B cell (primary cell): ENCODE results near the gene ZFPM1. TPM values are rescaled to one million over a fixed set of nuclear protein-coding genes. Genes with fewer than 3 reads are reported as not detected.
A peak's percentile ranks its signal among the peaks of the same experiment; 100 is the strongest.

ENCODE experiments used
- ATAC-seq: fragments of 200-7000 bp; cut with Tn5 transposase; one replicate; pipeline ENCODE4 v1.10.0; 2021; ENCODE audit warnings: low read depth, mild to moderate bottlenecking, moderate number of reproducible peaks, moderate library complexity
- CTCF ChIA-PET: fragments of 350-600 bp; sonication (Branson Sonifier 250); formaldehyde crosslinking; loops from one replicate; lab custom pipeline; 2021; ENCODE audit warnings: antibody characterized with exemption, inconsistent platforms; lab: Charles Lee
- POLR2A ChIA-PET: fragments of 350-600 bp; sonication (Branson Sonifier 250); formaldehyde crosslinking; loops from one replicate; lab custom pipeline; 2021; ENCODE audit warnings: antibody characterized with exemption; lab: Charles Lee
- DNase-seq: peaks from one replicate; pipeline ENCODE4 v3.0.0; 2013
- H2AFZ ChIP-seq: 2 replicates; pipeline ENCODE4 v1.6.1; 2012; ENCODE audit warnings: mild to moderate bottlenecking, low read depth, low read length; ENCODE audit not compliant: insufficient read depth, poor library complexity, severe bottlenecking
- H3K27ac ChIP-seq, 2 donors: 1 replicate in 1 of 2; 2 replicates in 1 of 2; pipeline ENCODE4 v1.5.1; 2012 to 2013; ENCODE audit warnings: low read length in 2 of 2, mild to moderate bottlenecking in 2 of 2, moderate library complexity in 1 of 2
- H3K27me3 ChIP-seq, 4 experiments: fragments of 200-600 bp in 1 of 4; sonication (generic) in 1 of 4; replicated peaks in 1 of 4; 1 replicate in 2 of 4; 2 replicates in 2 of 4; pipeline versions ENCODE4 v1.6.1 to v1.7.0; 2013 to 2016; ENCODE audit warnings: low read length in 3 of 4, mild to moderate bottlenecking in 2 of 4, mixed read lengths in 1 of 4, moderate library complexity in 1 of 4; ENCODE audit not compliant: insufficient read depth in 4 of 4, control insufficient read depth in 3 of 4; ENCODE audit errors: control extremely low read depth in 1 of 4
- H3K36me3 ChIP-seq, 2 experiments: replicated peaks in 1 of 2; 1 replicate in 1 of 2; 2 replicates in 1 of 2; pipeline versions ENCODE4 v1.6.1 to v1.7.1; 2013; ENCODE audit warnings: low read length in 1 of 2; ENCODE audit not compliant: insufficient read depth in 2 of 2, control insufficient read depth in 1 of 2; ENCODE audit errors: control extremely low read depth in 1 of 2, extremely low read depth in 1 of 2
- H3K4me1 ChIP-seq, 2 donors: fragments of 200-600 bp in 1 of 2; sonication (generic) in 1 of 2; 1 replicate in 1 of 2; 2 replicates in 1 of 2; pipeline versions ENCODE4 v1.5.1 to v1.6.1; 2013 to 2017; ENCODE audit warnings: low read length in 2 of 2; ENCODE audit not compliant: control insufficient read depth in 2 of 2, insufficient read depth in 2 of 2
- H3K4me2 ChIP-seq: replicated peaks from 2 replicates; pipeline ENCODE3; 2012; ENCODE audit warnings: mild to moderate bottlenecking, low read depth, low read length; ENCODE audit not compliant: poor library complexity, severe bottlenecking
- H3K4me3 ChIP-seq, 5 experiments: fragments of 200-600 bp in 1 of 5; sonication (generic) in 1 of 5; 1 replicate in 3 of 5; 2 replicates in 2 of 5; pipeline versions ENCODE4 v1.5.1 to v1.7.0; 2011 to 2016; ENCODE audit warnings: low read length in 4 of 5, mild to moderate bottlenecking in 4 of 5, low read depth in 2 of 5, control low read depth in 1 of 5, moderate library complexity in 1 of 5; ENCODE audit not compliant: insufficient read depth in 1 of 5; ENCODE audit errors: control extremely low read depth in 1 of 5, extremely low read depth in 1 of 5
- H3K79me2 ChIP-seq: fragments of 200-600 bp; sonication (generic); one replicate; pipeline ENCODE4 v1.6.0; 2016; ENCODE audit warnings: low read length; ENCODE audit not compliant: control insufficient read depth, insufficient read depth
- H3K9ac ChIP-seq: fragments of 200-600 bp; sonication (generic); 2 replicates; pipeline ENCODE4 v1.6.1; 2017; ENCODE audit warnings: mild to moderate bottlenecking, low read length, moderate library complexity
- H3K9me3 ChIP-seq, 3 donors: one replicate each; pipeline versions ENCODE4 v1.6.1 to v1.7.1; 2013; ENCODE audit warnings: low read length in 2 of 3; ENCODE audit not compliant: control insufficient read depth in 2 of 3, insufficient read depth in 1 of 3; ENCODE audit errors: control extremely low read depth in 1 of 3
- H4K20me1 ChIP-seq: 2 replicates; pipeline ENCODE4 v1.6.0; 2012; ENCODE audit warnings: mild to moderate bottlenecking, low read length; ENCODE audit not compliant: insufficient read depth, control insufficient read depth, poor library complexity, severe bottlenecking
- H3K27ac Mint-ChIP-seq: one replicate; pipeline ENCODE4 v1.8.0; 2021; ENCODE audit warnings: mixed read lengths
- H3K27me3 Mint-ChIP-seq: one replicate; pipeline ENCODE4 v1.8.0; 2021; ENCODE audit warnings: mixed read lengths
- H3K4me1 Mint-ChIP-seq: one replicate; pipeline ENCODE4 v1.8.0; 2021; ENCODE audit warnings: mixed read lengths
- H3K4me3 Mint-ChIP-seq: one replicate; pipeline ENCODE4 v1.8.0; 2021; ENCODE audit warnings: mixed read lengths
- H3K9me3 Mint-ChIP-seq: one replicate; pipeline ENCODE4 v1.8.0; 2022; ENCODE audit warnings: mixed read lengths; ENCODE audit not compliant: insufficient read depth
- EZH2 ChIP-seq: IDR thresholded peaks from 2 replicates; pipeline ENCODE4 v1.6.1; 2012; ENCODE audit warnings: borderline replicate concordance, low read depth, mild to moderate bottlenecking, moderate library complexity, low read length; ENCODE audit not compliant: insufficient read depth, poor library complexity, severe bottlenecking
- WGBS: methylation state at CpG from one replicate; pipeline ENCODE4 v1.1.5; 2013; ENCODE audit warnings: missing lambda C conversion rate; ENCODE audit not compliant: insufficient coverage; 5-methylcytosine and 5-hydroxymethylcytosine counted together
- intact Hi-C: fragments of 100-400 bp; cut with micrococcal nuclease; formaldehyde crosslinking; loops from one replicate; pipeline ENCODE4 v1.10.0; 2022
- polyA plus RNA-seq: library from polyadenylated mRNA; depleted of rRNA; stranded (reverse); fragments of >200 nt; gene quantifications from 2 replicates; pipeline ENCODE4 v1.2.3, GENCODE V29; 2012
- total RNA-seq, 2 donors: library from RNA; stranded (reverse); fragments of 120-200 nt in 1 of 2; gene quantifications; 1 replicate in 1 of 2; 2 replicates in 1 of 2; pipeline versions ENCODE4 v1.2.3 to v1.2.4, GENCODE V29; 2013 to 2022
- TF ChIP-seq, protein P1 (sequence below): fragments of 200-600 bp; IDR thresholded peaks from one replicate; pipeline ENCODE4 v1.8.0; 2022; ENCODE audit warnings: antibody characterized with exemption, mild to moderate bottlenecking

ZFPM1 gene
- total and polyA plus RNA-seq, 2 donors (not counting 1 experiment from before 2014, with no cell fraction given) = 4.3 to 34.6 TPM

DNA sequence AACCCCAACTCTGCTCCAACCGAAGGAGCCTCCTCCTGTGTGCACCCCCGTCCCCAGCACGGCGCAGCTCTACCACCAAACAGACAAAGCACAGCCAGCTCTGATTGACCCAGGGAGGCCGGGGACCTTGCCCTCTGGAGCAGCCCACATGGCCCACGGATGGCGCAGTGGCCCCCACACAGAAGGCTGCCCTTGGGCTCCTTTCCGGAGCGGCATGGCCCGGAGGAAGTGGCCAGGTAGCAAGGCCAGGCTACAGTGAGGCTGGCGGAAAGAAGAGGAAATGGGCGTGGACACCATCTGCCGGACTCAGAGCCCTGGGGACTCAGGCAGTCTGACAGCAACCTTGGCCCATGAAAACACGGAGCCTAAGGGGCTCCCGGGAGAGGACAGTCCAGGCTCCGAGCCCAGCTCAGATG lies 97.2 kb downstream of the ZFPM1 start:
- no peak overlapping the region for H3K27ac ChIP-seq
- H3K27me3 ChIP-seq = peaks cover 0 to 24% (median 0%) of the 10 kb centered on the region in 4 experiments
- WGBS = 13% methylated on average over 13 of the region's 16 CpGs
- peak overlapping the region; percentile 49 for H2AFZ ChIP-seq
- CTCF ChIA-PET = interaction anchor here (0.7 kb wide), 1 partner anchor 11 kb away, joined by 4 read pairs; no protein-coding TSS in a partner anchor
- no peaks in the 10 kb centered on the region for H3K9me3 Mint-ChIP-seq
- TF ChIP-seq EZH2 = no peak
- TF ChIP-seq, protein P1, sequence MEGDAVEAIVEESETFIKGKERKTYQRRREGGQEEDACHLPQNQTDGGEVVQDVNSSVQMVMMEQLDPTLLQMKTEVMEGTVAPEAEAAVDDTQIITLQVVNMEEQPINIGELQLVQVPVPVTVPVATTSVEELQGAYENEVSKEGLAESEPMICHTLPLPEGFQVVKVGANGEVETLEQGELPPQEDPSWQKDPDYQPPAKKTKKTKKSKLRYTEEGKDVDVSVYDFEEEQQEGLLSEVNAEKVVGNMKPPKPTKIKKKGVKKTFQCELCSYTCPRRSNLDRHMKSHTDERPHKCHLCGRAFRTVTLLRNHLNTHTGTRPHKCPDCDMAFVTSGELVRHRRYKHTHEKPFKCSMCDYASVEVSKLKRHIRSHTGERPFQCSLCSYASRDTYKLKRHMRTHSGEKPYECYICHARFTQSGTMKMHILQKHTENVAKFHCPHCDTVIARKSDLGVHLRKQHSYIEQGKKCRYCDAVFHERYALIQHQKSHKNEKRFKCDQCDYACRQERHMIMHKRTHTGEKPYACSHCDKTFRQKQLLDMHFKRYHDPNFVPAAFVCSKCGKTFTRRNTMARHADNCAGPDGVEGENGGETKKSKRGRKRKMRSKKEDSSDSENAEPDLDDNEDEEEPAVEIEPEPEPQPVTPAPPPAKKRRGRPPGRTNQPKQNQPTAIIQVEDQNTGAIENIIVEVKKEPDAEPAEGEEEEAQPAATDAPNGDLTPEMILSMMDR = no peak
- no peaks in the 10 kb centered on the region for H3K79me2 ChIP-seq
- peaks cover 0 to 10% (median 0%) of the 10 kb centered on the region in 3 donors for H3K9me3 ChIP-seq
- H3K4me1 ChIP-seq = peaks cover 6 to 41% of the 10 kb centered on the region in 2 donors
- H4K20me1 ChIP-seq = no peaks in the 10 kb centered on the region
- H3K9ac ChIP-seq = no peak overlapping the region
- peak overlapping the region; percentile 34 for H3K4me3 Mint-ChIP-seq
- H3K27me3 Mint-ChIP-seq = no peaks in the 10 kb centered on the region
- intact Hi-C loops = no loop called here
- H3K4me1 Mint-ChIP-seq = peaks cover 8% of the 10 kb centered on the region
- POLR2A ChIA-PET = no interaction called here
- ATAC-seq (peak; percentile 41), DNase-seq (peak; percentile 59)
- no peaks in the 10 kb centered on the region for H3K36me3 ChIP-seq
- no peak overlapping the region for H3K27ac Mint-ChIP-seq
- no peak overlapping the region for H3K4me3 ChIP-seq
- peak overlapping the region; percentile 59 for H3K4me2 ChIP-seq

DNA sequence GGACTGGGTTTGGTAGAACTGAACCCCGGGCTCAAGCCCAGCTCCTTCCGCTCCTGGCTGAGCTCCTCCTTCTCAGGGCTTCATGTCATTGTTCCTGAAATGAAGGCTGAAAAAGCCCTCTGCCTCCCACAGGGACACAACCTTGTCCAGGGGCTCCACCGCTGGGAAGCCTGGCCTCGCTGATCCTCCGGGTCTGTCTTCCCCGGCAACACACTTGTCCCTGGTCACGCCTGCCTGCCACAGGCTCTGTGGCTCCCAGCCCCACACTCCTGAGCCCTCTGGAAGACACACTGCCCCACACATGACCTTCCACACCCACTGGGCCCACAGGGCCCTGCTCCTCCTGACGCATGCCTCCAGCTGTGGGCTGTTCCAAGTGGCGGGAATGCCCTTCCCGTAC lies 99.1 kb downstream of the ZFPM1 start:
- CTCF ChIA-PET = interaction anchor here (0.9 kb wide), 1 partner anchor 117 kb away, joined by 3 read pairs; no protein-coding TSS in a partner anchor

More for the DNA sequence above, 99.1 kb downstream of the ZFPM1 start:
- Histone ChIP-seq H3K27me3 (peaks cover 0 to 16% (median 0%) of the 10 kb centered on the region in 4 experiments), H3K4me2 (no peak overlapping the region), H3K4me3 (no peak overlapping the region), H4K20me1 (no peaks in the 10 kb centered on the region), H3K79me2 (no peaks in the 10 kb centered on the region), H3K9me3 (peaks cover 0 to 11% (median 0%) of the 10 kb centered on the region in 3 donors), H3K27ac (no peak overlapping the region), H3K36me3 (no peaks in the 10 kb centered on the region), H3K4me1 (peaks cover 6 to 41% of the 10 kb centered on the region in 2 donors), H3K9ac (no peak overlapping the region), H2AFZ (no peak overlapping the region)
- no peak for TF ChIP-seq EZH2
- TF ChIP-seq, protein P1 = no peak
- ATAC-seq (no peak), DNase-seq (no peak)
- Mint-ChIP-seq H3K27me3 (peaks cover 10% of the 10 kb centered on the region), H3K4me3 (no peak overlapping the region), H3K4me1 (peaks cover 8% of the 10 kb centered on the region), H3K9me3 (no peaks in the 10 kb centered on the region), H3K27ac (no peak overlapping the region)
- intact Hi-C loops = no loop called here
- POLR2A ChIA-PET = no interaction called here
- WGBS = 91% methylated on average over 10 of the region's 10 CpGs
